HepG2 (cell line): ENCODE measurements around the gene LZTR1. TPM values are rescaled to one million over a fixed set of nuclear protein-coding genes. Genes with fewer than 3 reads are reported as not detected.

Experiments
- ATAD3A ChIP-seq: sonication (generic); formaldehyde crosslinking; IDR thresholded peaks from 2 replicates; pipeline ENCODE4 v1.4.0; 2020; ENCODE audit warnings: missing genetic modification reagents
- CREB1 ChIP-seq, 2 experiments: fragments of 450-650 bp in 1 of 2; IDR thresholded peaks; 2 replicates each; pipeline ENCODE4 v1.6.1; 2016 to 2017; ENCODE audit warnings: control low read depth in 1 of 2, mild to moderate bottlenecking in 1 of 2, missing compliant biosample characterization in 1 of 2, missing genetic modification characterization in 1 of 2
- ELF1 ChIP-seq: sonication (generic); formaldehyde crosslinking; IDR thresholded peaks from 2 replicates; pipeline ENCODE4 v1.4.0; 2020; ENCODE audit warnings: missing genetic modification reagents
- GLI4 ChIP-seq: sonication (generic); formaldehyde crosslinking; IDR thresholded peaks from 2 replicates; pipeline ENCODE4 v1.5.1; 2020; ENCODE audit warnings: missing genetic modification reagents, mild to moderate bottlenecking, moderate library complexity, borderline replicate concordance
- KDM2A ChIP-seq: sonication (generic); formaldehyde crosslinking; IDR thresholded peaks from 2 replicates; pipeline ENCODE4 v1.4.0; 2020; ENCODE audit warnings: low read depth, missing genetic modification reagents, borderline replicate concordance
- NR2F6 ChIP-seq, 2 experiments: IDR thresholded peaks; 2 replicates each; pipeline ENCODE4 v1.6.1; 2016; ENCODE audit warnings: antibody characterized with exemption in 1 of 2, mild to moderate bottlenecking in 1 of 2
- NR3C1 ChIP-seq: sonication (generic); formaldehyde crosslinking; IDR thresholded peaks from 2 replicates; pipeline ENCODE4 v1.4.0; 2020; ENCODE audit warnings: missing genetic modification reagents
- POLR2G ChIP-seq: fragments of 200-400 bp; formaldehyde crosslinking; IDR thresholded peaks from 2 replicates; pipeline ENCODE4 v1.6.1; 2018; ENCODE audit warnings: mild to moderate bottlenecking, low read depth, low read length, moderate library complexity
- REXO4 ChIP-seq: sonication (generic); formaldehyde crosslinking; IDR thresholded peaks from 2 replicates; pipeline ENCODE4 v1.8.0; 2022; ENCODE audit warnings: missing genetic modification reagents, mild to moderate bottlenecking, borderline replicate concordance
- SATB2 ChIP-seq: sonication (generic); formaldehyde crosslinking; IDR thresholded peaks from 2 replicates; pipeline ENCODE4 v1.5.0; 2020; ENCODE audit warnings: missing genetic modification reagents
- SETDB1 ChIP-seq: sonication (generic); formaldehyde crosslinking; IDR thresholded peaks from 2 replicates; pipeline ENCODE4 v1.5.1; 2020; ENCODE audit warnings: missing genetic modification reagents, mild to moderate bottlenecking, borderline replicate concordance
- SNAPC2 ChIP-seq: sonication (generic); formaldehyde crosslinking; IDR thresholded peaks from 2 replicates; pipeline ENCODE4 v1.8.1; 2022; ENCODE audit warnings: mild to moderate bottlenecking, missing genetic modification reagents
- SOX5 ChIP-seq: IDR thresholded peaks from 2 replicates; pipeline ENCODE4 v1.6.1; 2016; ENCODE audit warnings: borderline replicate concordance
- TCF7 ChIP-seq: sonication (generic); IDR thresholded peaks from 2 replicates; pipeline ENCODE4 v1.6.1; 2016; ENCODE audit warnings: antibody characterized with exemption, low read depth
- TMF1 ChIP-seq: sonication (generic); formaldehyde crosslinking; IDR thresholded peaks from 2 replicates; pipeline ENCODE4 v1.8.1; 2022; ENCODE audit warnings: low read depth, missing genetic modification reagents
- TRIM24 ChIP-seq: sonication (generic); formaldehyde crosslinking; IDR thresholded peaks from 2 replicates; pipeline ENCODE4 v1.8.0; 2022; ENCODE audit warnings: mild to moderate bottlenecking, missing genetic modification reagents
- WIZ ChIP-seq: sonication (generic); formaldehyde crosslinking; IDR thresholded peaks from 2 replicates; pipeline ENCODE4 v1.5.1; 2020; ENCODE audit warnings: mild to moderate bottlenecking, missing genetic modification reagents
- XRCC5 ChIP-seq: fragments of 200-400 bp; formaldehyde crosslinking; optimal IDR thresholded peaks from 2 replicates; pipeline ENCODE3; 2017; ENCODE audit warnings: mild to moderate bottlenecking, low read length
- YEATS4 ChIP-seq: sonication (generic); formaldehyde crosslinking; IDR thresholded peaks from 2 replicates; pipeline ENCODE4 v1.4.0; 2020; ENCODE audit warnings: missing genetic modification reagents, borderline replicate concordance
- YY1 ChIP-seq: IDR thresholded peaks from 2 replicates; pipeline ENCODE4 v1.6.1; 2011; ENCODE audit warnings: low read length, low read depth, moderate library complexity, mild to moderate bottlenecking; ENCODE audit not compliant: insufficient read depth, insufficient replicate concordance
- ZNF282 ChIP-seq: fragments of 450-650 bp; IDR thresholded peaks from 2 replicates; pipeline ENCODE4 v1.6.1; 2018; ENCODE audit not compliant: partially characterized antibody
- ZNF296 ChIP-seq: sonication (generic); formaldehyde crosslinking; conservative IDR thresholded peaks from 2 replicates; pipeline ENCODE4 v1.5.0; 2020; ENCODE audit warnings: mild to moderate bottlenecking, missing genetic modification reagents
- ZNF333 ChIP-seq: sonication (generic); formaldehyde crosslinking; IDR thresholded peaks from 2 replicates; pipeline ENCODE4 v1.4.0; 2020; ENCODE audit warnings: mild to moderate bottlenecking, missing genetic modification reagents, borderline replicate concordance
- ZNF367 ChIP-seq: sonication (generic); formaldehyde crosslinking; IDR thresholded peaks from 2 replicates; pipeline ENCODE4 v1.4.0; 2020; ENCODE audit warnings: missing genetic modification reagents, borderline replicate concordance
- ZNF484 ChIP-seq: sonication (generic); formaldehyde crosslinking; IDR thresholded peaks from 2 replicates; pipeline ENCODE4 v1.5.1; 2020; ENCODE audit warnings: mild to moderate bottlenecking, low read depth, missing genetic modification reagents, borderline replicate concordance
- ZNF580 ChIP-seq: IDR thresholded peaks from 2 replicates; pipeline ENCODE4 v1.6.1; 2016; ENCODE audit warnings: low read depth, borderline replicate concordance
- ZSCAN21 ChIP-seq: sonication (generic); formaldehyde crosslinking; IDR thresholded peaks from 2 replicates; pipeline ENCODE4 v1.8.0; 2022; ENCODE audit warnings: mild to moderate bottlenecking, missing genetic modification reagents, moderate library complexity, borderline replicate concordance
- polyA plus RNA-seq, 8 experiments: library from polyadenylated mRNA; depleted of rRNA in 3 of 8; stranded (reverse) in 7 of 8; unstranded in 1 of 8; fragments of >200 nt; fragmentation: Illumina TruSeq in 4 of 8; extraction: Trizol in 4 of 8; gene quantifications; 2 replicates each; pipeline versions ENCODE4 v1.2.1 to v1.2.3, GENCODE V29; 2011 to 2016; ENCODE audit warnings: low read depth in 4 of 8, missing spikeins in 1 of 8, mixed read lengths in 1 of 8; ENCODE audit not compliant: insufficient read depth in 1 of 8
- total RNA-seq, 5 experiments: library from RNA; depleted of rRNA; stranded (reverse); fragments of >200 nt; fragmentation: Illumina TruSeq; extraction: Trizol; gene quantifications; 2 replicates each; pipeline ENCODE4 v1.2.3, GENCODE V29; 2016; ENCODE audit warnings: low read depth in 1 of 5
- TF ChIP-seq, protein P1 (sequence below): sonication (generic); formaldehyde crosslinking; IDR thresholded peaks from 2 replicates; pipeline ENCODE4 v1.8.0; 2022; ENCODE audit warnings: mild to moderate bottlenecking, missing genetic modification reagents
- TF ChIP-seq, protein P2 (sequence below): sonication (generic); formaldehyde crosslinking; IDR thresholded peaks from 2 replicates; pipeline ENCODE4 v1.5.1; 2020; ENCODE audit warnings: mild to moderate bottlenecking, missing genetic modification reagents, moderate library complexity

LZTR1 gene
- total and polyA plus RNA-seq, 2 of the 13 experiments (the other 11 are each of a cell fraction or from before 2014, with no cell fraction given) = 21.8 to 22.4 TPM

GRCh38 chr22:20949698-20950183 is 32.4 kb upstream of the LZTR1 start (continued):
- TF ChIP-seq SATB2 (CRISPR knock-in tag) (no peak), NR3C1 (CRISPR knock-in tag) (no peak), REXO4 (CRISPR knock-in tag) (no peak), ZNF580 (CRISPR knock-in tag) (no peak), SNAPC2 (CRISPR knock-in tag) (no peak), CREB1 (IDR thresholded peaks at IDR 0.05) (no peak), CREB1 (CRISPR knock-in tag; IDR thresholded peaks at IDR 0.05) (no peak), ZNF367 (no peak), NR2F6 (IDR thresholded peaks at IDR 0.05) (no peak), NR2F6 (CRISPR knock-in tag; IDR thresholded peaks at IDR 0.05) (peak; percentile 69), XRCC5 (no peak), ZNF282 (no peak), SETDB1 (CRISPR knock-in tag) (no peak), ZNF484 (CRISPR knock-in tag) (no peak), ATAD3A (CRISPR knock-in tag) (no peak), SOX5 (CRISPR knock-in tag) (peak; percentile 89), KDM2A (CRISPR knock-in tag) (no peak), TMF1 (no peak), ZNF296 (CRISPR knock-in tag) (no peak), ZSCAN21 (CRISPR knock-in tag) (no peak), POLR2G (0 out of 2 replicates have a peak, but pooled peaks have one; percentile 36), ZNF333 (no peak), GLI4 (CRISPR knock-in tag) (no peak), WIZ (CRISPR knock-in tag) (no peak), TRIM24 (CRISPR knock-in tag) (no peak), YEATS4 (CRISPR knock-in tag) (no peak), YY1 (no peak), ELF1 (peak; percentile 22; the same call in 1 of the 2 replicates), TCF7 (peak; percentile 89)
- TF ChIP-seq, protein P1, sequence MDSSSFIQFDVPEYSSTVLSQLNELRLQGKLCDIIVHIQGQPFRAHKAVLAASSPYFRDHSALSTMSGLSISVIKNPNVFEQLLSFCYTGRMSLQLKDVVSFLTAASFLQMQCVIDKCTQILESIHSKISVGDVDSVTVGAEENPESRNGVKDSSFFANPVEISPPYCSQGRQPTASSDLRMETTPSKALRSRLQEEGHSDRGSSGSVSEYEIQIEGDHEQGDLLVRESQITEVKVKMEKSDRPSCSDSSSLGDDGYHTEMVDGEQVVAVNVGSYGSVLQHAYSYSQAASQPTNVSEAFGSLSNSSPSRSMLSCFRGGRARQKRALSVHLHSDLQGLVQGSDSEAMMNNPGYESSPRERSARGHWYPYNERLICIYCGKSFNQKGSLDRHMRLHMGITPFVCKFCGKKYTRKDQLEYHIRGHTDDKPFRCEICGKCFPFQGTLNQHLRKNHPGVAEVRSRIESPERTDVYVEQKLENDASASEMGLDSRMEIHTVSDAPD (CRISPR knock-in tag) = no peak
- TF ChIP-seq, protein P2, sequence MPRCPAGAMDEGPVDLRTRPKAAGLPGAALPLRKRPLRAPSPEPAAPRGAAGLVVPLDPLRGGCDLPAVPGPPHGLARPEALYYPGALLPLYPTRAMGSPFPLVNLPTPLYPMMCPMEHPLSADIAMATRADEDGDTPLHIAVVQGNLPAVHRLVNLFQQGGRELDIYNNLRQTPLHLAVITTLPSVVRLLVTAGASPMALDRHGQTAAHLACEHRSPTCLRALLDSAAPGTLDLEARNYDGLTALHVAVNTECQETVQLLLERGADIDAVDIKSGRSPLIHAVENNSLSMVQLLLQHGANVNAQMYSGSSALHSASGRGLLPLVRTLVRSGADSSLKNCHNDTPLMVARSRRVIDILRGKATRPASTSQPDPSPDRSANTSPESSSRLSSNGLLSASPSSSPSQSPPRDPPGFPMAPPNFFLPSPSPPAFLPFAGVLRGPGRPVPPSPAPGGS = no peak
